Measurements from ENCODE around the gene AP2A2. TPM values are rescaled to one million over a fixed set of nuclear protein-coding genes. Genes with fewer than 3 reads are reported as not detected.

The AP2A2 gene
- polyA plus RNA-seq, 3 donors = 5.7 to 61.0 (median 8.2) TPM

DNA sequence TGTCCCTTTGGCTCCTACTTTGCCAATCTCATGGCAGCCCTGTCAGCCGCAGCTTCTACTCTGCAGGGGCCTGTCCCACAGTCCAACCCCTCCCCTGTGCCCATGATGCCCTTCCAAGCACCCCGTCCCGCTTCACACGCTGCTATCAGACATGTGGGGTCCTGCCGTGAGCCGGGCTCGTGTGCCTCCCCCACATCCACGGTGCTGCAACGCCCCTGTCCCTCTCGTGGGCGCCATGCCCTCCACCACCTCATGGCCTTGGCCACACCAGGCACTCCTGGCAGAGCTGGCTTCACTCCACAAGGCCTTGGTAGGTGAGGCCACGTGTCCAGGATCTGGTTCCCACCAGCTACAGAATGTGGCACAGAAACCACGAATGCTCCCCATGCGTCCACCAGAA, 38.1 kb upstream of the AP2A2 start:
- TF ChIP-seq CTCF (IDR thresholded peaks at IDR 0.05) = no peak
- Histone ChIP-seq H3K27ac (ENCODE audit: low read depth in 1 of 2, low read length in 2 of 2) (no peak overlapping the region), H3K4me2 (replicated peaks; ENCODE audit: extremely low read depth, low read length, poor library complexity, severe bottlenecking) (no peak overlapping the region), H3K36me3 (replicated peaks in 1 of 2; ENCODE audit: control insufficient read depth in 1 of 2, insufficient read depth in 2 of 2, low read length in 2 of 2) (peaks cover 4 to 32% of the 10 kb centered on the region in 2 donors), H3K79me2 (ENCODE audit: insufficient read depth, low read length) (no peaks in the 10 kb centered on the region), H3K27me3 (ENCODE audit: control insufficient read depth in 2 of 2, insufficient read depth in 2 of 2, low read length in 2 of 2) (no peaks in the 10 kb centered on the region), H4K20me1 (ENCODE audit: insufficient read depth, low read length) (no peaks in the 10 kb centered on the region), H3K9ac (ENCODE audit: insufficient read depth, low read length, poor library complexity, severe bottlenecking) (no peak overlapping the region), H3K4me3 (replicated peaks in 1 of 3; ENCODE audit: low read depth in 2 of 3, low read length in 3 of 3) (no peak overlapping the region), H3K4me1 (ENCODE audit: control insufficient read depth in 1 of 2, insufficient read depth in 2 of 2, low read length in 2 of 2) (no peaks in the 10 kb centered on the region), H2AFZ (ENCODE audit: insufficient read depth, low read depth, low read length, poor library complexity, severe bottlenecking) (no peak overlapping the region), H3K9me3 (replicated peaks in 1 of 2; ENCODE audit: control insufficient read depth in 1 of 2, insufficient read depth in 1 of 2, low read length in 2 of 2) (no peaks in the 10 kb centered on the region)
- Mint-ChIP-seq H3K9me3 (no peaks in the 10 kb centered on the region), H3K27me3 (ENCODE audit: low read depth in 3 of 3) (peaks cover 0 to 4% (median 0%) of the 10 kb centered on the region in 3 donors), H3K4me1 (no peaks in the 10 kb centered on the region), H3K4me3 (no peak overlapping the region), H3K36me3 (peaks cover 21 to 32% of the 10 kb centered on the region in 2 donors), H3K27ac (peak overlapping the region in 1 of 7 donors; percentile 43)
- DNase-seq = no peak
- over 99% methylated on average over 14 of the region's 14 CpGs for WGBS (ENCODE audit: insufficient coverage)
- intact Hi-C loops (cut with micrococcal nuclease) = no loop called here

DNA sequence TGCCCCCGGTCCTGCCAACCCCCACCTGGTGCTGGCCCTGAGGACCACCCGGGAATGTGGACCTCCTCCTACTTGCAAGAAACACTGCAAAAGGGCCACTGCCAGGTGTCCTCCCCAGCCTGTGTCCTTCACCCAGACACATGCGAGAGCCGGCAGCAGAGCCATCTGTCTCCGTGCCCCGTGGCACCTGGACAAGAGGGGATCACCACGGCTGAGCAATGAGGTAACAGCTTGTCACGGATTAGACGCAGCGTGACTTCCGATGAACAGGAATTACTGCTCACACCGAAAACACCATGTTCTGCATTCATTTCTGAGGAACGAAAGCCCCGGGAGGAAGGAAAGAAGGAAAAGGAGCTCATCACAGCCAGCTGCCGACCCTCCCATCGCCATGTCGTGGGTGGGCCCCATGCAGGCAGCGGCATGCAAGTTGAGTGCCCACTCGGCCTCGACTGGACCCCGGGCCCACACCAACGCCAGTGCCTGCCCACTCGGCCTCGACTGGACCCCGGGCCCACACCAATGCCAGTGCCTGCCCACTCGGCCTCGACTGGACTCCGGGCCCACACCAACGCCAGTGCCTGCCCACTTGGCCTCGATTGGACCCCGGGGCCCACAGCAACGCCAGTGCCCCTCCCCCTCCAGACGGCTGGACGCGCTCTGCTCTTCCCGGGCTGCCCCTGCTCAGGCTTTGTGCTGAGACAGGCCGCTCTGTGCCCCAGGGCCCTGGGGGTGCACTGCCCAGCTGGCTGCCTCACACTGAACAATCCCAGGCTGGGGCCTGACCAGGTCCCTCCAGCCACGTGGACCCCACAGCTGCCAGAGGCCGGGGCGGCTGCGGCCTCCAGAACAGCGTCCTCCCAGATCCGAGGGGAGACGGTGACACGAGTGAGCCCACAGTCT, 37.1 kb upstream of the AP2A2 start:
- Mint-ChIP-seq H3K27me3 (ENCODE audit: low read depth in 3 of 3) (peaks cover 0 to 1% (median 0%) of the 10 kb centered on the region in 3 donors), H3K36me3 (peaks cover 17 to 23% of the 10 kb centered on the region in 2 donors), H3K9me3 (no peaks in the 10 kb centered on the region), H3K4me3 (no peak overlapping the region), H3K4me1 (no peaks in the 10 kb centered on the region), H3K27ac (no peak overlapping the region)
- Histone ChIP-seq H3K4me1 (ENCODE audit: control insufficient read depth in 1 of 2, insufficient read depth in 2 of 2, low read length in 2 of 2) (no peaks in the 10 kb centered on the region), H2AFZ (ENCODE audit: insufficient read depth, low read depth, low read length, poor library complexity, severe bottlenecking) (no peak overlapping the region), H3K9ac (ENCODE audit: insufficient read depth, low read length, poor library complexity, severe bottlenecking) (no peak overlapping the region), H4K20me1 (ENCODE audit: insufficient read depth, low read length) (no peaks in the 10 kb centered on the region), H3K27ac (ENCODE audit: low read depth in 1 of 2, low read length in 2 of 2) (no peak overlapping the region), H3K27me3 (ENCODE audit: control insufficient read depth in 2 of 2, insufficient read depth in 2 of 2, low read length in 2 of 2) (no peaks in the 10 kb centered on the region), H3K36me3 (replicated peaks in 1 of 2; ENCODE audit: control insufficient read depth in 1 of 2, insufficient read depth in 2 of 2, low read length in 2 of 2) (peaks cover 4 to 24% of the 10 kb centered on the region in 2 donors), H3K79me2 (ENCODE audit: insufficient read depth, low read length) (no peaks in the 10 kb centered on the region), H3K4me3 (replicated peaks in 1 of 3; ENCODE audit: low read depth in 2 of 3, low read length in 3 of 3) (no peak overlapping the region), H3K4me2 (replicated peaks; ENCODE audit: extremely low read depth, low read length, poor library complexity, severe bottlenecking) (no peak overlapping the region), H3K9me3 (replicated peaks in 1 of 2; ENCODE audit: control insufficient read depth in 1 of 2, insufficient read depth in 1 of 2, low read length in 2 of 2) (no peaks in the 10 kb centered on the region)
- intact Hi-C loops (cut with micrococcal nuclease) = no loop called here
- no peak for DNase-seq
- no peak for TF ChIP-seq CTCF (IDR thresholded peaks at IDR 0.05)
- 95% methylated on average over 42 of the region's 45 CpGs for WGBS (ENCODE audit: insufficient coverage)

All from CD14-positive monocyte (primary cell).